K562 (cell line): ENCODE results near the gene SLC7A10. TPM values are rescaled to one million over a fixed set of nuclear protein-coding genes. Genes with fewer than 3 reads are reported as not detected.

Experiments
- ATAC-seq: fragments of 200-7000 bp; cut with Tn5 transposase; 3 replicates; pipeline ENCODE4 v1.9.1; 2020; ENCODE audit warnings: moderate library complexity
- BruUV-seq: library from RNA; stranded (reverse); fragments of 400-500 nt; replicated peaks from 2 replicates; lab custom pipeline; 2021; lab: Mats Ljungman, UMichigan
- CTCF ChIA-PET: fragments of 300-600 bp; formaldehyde crosslinking; extraction: SDS; loops from one replicate; lab custom pipeline; 2021; ENCODE audit warnings: low intra/inter-chr PET ratio; lab: Yijun Ruan, JAX
- POLR2A ChIA-PET: fragments of 300-600, 350-650 bp; sonication (Branson Sonifier 250); formaldehyde crosslinking; extraction: SDS; loops from one replicate; lab custom pipeline; 2021; ENCODE audit warnings: antibody characterized with exemption, inconsistent platforms; lab: Yijun Ruan, JAX
- DNase-seq, 4 experiments: peaks; one replicate each; pipeline versions ENCODE4 v3.0.0 to v3.0.0-alpha.2; 2011 to 2018; ENCODE audit warnings: low spot score in 3 of 4, mixed read lengths in 3 of 4; ENCODE audit errors: extremely low read depth in 1 of 4
- FAIRE-seq: peaks from 2 replicates; lab custom pipeline; 2011; peaks lifted over from hg19 to GRCh38; lab: Jason Lieb, UNC
- H2AFZ ChIP-seq: 2 replicates; pipeline ENCODE4 v1.6.0; 2011; ENCODE audit warnings: low read depth, low read length, control low read depth, inconsistent platforms
- H3K27ac ChIP-seq: fragments of 200-600 bp; 3 replicates; pipeline ENCODE4 v1.8.0; 2011; ENCODE audit warnings: low read depth, mild to moderate bottlenecking, control low read depth, inconsistent platforms, low read length, moderate library complexity, mixed read lengths; ENCODE audit errors: extremely low read depth
- H3K27me3 ChIP-seq, 2 experiments: fragments of 300-600 bp in 1 of 2; 2 replicates in 1 of 2; 3 replicates in 1 of 2; pipeline versions ENCODE4 v1.6.0 to v1.8.0; 2011; ENCODE audit warnings: inconsistent platforms in 2 of 2, low read length in 2 of 2, mild to moderate bottlenecking in 1 of 2, mixed read lengths in 1 of 2, moderate library complexity in 1 of 2; ENCODE audit not compliant: control insufficient read depth in 2 of 2, insufficient read depth in 2 of 2
- H3K36me3 ChIP-seq: fragments of 300-600 bp; 3 replicates; pipeline ENCODE4 v1.8.0; 2011; ENCODE audit warnings: mild to moderate bottlenecking, low read length, inconsistent platforms; ENCODE audit not compliant: control insufficient read depth, insufficient read depth
- H3K4me1 ChIP-seq, 2 experiments: fragments of 200-600 bp in 1 of 2; replicated peaks in 1 of 2; 2 replicates in 1 of 2; 3 replicates in 1 of 2; pipeline versions ENCODE4 v1.5.1 to v1.8.0; 2011; ENCODE audit warnings: inconsistent platforms in 2 of 2, low read length in 2 of 2, mild to moderate bottlenecking in 1 of 2, mixed read lengths in 1 of 2, moderate library complexity in 1 of 2; ENCODE audit not compliant: control insufficient read depth in 2 of 2, insufficient read depth in 2 of 2
- H3K4me2 ChIP-seq: 2 replicates; pipeline ENCODE4 v1.6.1; 2011; ENCODE audit warnings: low read length, control low read depth, inconsistent platforms, mixed read lengths; ENCODE audit not compliant: insufficient read depth
- H3K4me3 ChIP-seq: fragments of 200-600 bp; sonication (generic), shearing (Covaris generic); 2 replicates; pipeline ENCODE4 v1.5.1; 2016; ENCODE audit warnings: control low read depth, inconsistent platforms
- H3K79me2 ChIP-seq: fragments of 200-600 bp; 3 replicates; pipeline ENCODE4 v1.8.0; 2011; ENCODE audit warnings: low read length, inconsistent platforms; ENCODE audit not compliant: control insufficient read depth, insufficient read depth
- H3K9ac ChIP-seq, 2 experiments: 2 replicates each; pipeline versions ENCODE4 v1.6.0 to v1.6.1; 2011; ENCODE audit warnings: low read depth in 2 of 2, low read length in 2 of 2, control low read depth in 1 of 2, inconsistent platforms in 1 of 2, mild to moderate bottlenecking in 1 of 2, mixed read lengths in 1 of 2; ENCODE audit not compliant: insufficient read depth in 1 of 2
- H3K9me1 ChIP-seq: one replicate; pipeline ENCODE4 v1.6.0; 2011; ENCODE audit warnings: inconsistent platforms, mild to moderate bottlenecking, low read length, moderate library complexity; ENCODE audit not compliant: control insufficient read depth, insufficient read depth
- H3K9me3 ChIP-seq: replicated peaks from 2 replicates; pipeline ENCODE4 v1.5.1; 2011; ENCODE audit warnings: low read depth, low read length, inconsistent platforms; ENCODE audit not compliant: control insufficient read depth, insufficient read depth
- H4K20me1 ChIP-seq: replicated peaks from 2 replicates; pipeline ENCODE4 v1.6.1; 2011; ENCODE audit warnings: low read length, inconsistent platforms, mixed read lengths; ENCODE audit not compliant: control insufficient read depth, insufficient read depth
- BHLHE40 ChIP-seq: IDR thresholded peaks from 2 replicates; pipeline ENCODE4 v1.6.1; 2011; ENCODE audit warnings: low read length, improper control_type of control experiment
- CTBP1 ChIP-seq: fragments of 450-650 bp; IDR thresholded peaks from 2 replicates; pipeline ENCODE4 v1.6.1; 2016; ENCODE audit warnings: borderline replicate concordance
- ELF1 ChIP-seq: fragments of 200-800 bp; sonication (Bioruptor generic); IDR thresholded peaks from 2 replicates; pipeline ENCODE4 v1.6.1; 2016; ENCODE audit warnings: missing genetic modification characterization, missing compliant biosample characterization
- EWSR1 ChIP-seq: fragments of 450-650 bp; IDR thresholded peaks from 2 replicates; pipeline ENCODE4 v1.6.1; 2018; ENCODE audit warnings: borderline replicate concordance, mild to moderate bottlenecking, low read depth, moderate library complexity; ENCODE audit not compliant: partially characterized antibody
- FOXK1 ChIP-seq: sonication (generic); formaldehyde crosslinking; IDR thresholded peaks from 2 replicates; pipeline ENCODE4 v1.8.0; 2022; ENCODE audit warnings: missing genetic modification reagents, mild to moderate bottlenecking, borderline replicate concordance
- MECOM ChIP-seq: fragments of 250-450 bp; sonication (Bioruptor Pico); IDR thresholded peaks from 2 replicates; pipeline ENCODE4 v1.8.0; 2022; ENCODE audit warnings: inconsistent platforms
- MEF2A ChIP-seq: IDR thresholded peaks from 2 replicates; pipeline ENCODE4 v1.6.1; 2011; ENCODE audit warnings: low read depth, mild to moderate bottlenecking, low read length, moderate library complexity; ENCODE audit not compliant: control insufficient read depth
- NUFIP1 ChIP-seq: fragments of 450-650 bp; IDR thresholded peaks from 2 replicates; pipeline ENCODE4 v1.6.1; 2018; ENCODE audit not compliant: partially characterized antibody
- POLR3A ChIP-seq: IDR thresholded peaks from 2 replicates; pipeline ENCODE4 v1.6.1; 2011; ENCODE audit warnings: borderline replicate concordance, mild to moderate bottlenecking, moderate library complexity; ENCODE audit not compliant: insufficient read length, insufficient read depth; ENCODE audit errors: extremely low read depth
- PRDM10 ChIP-seq: fragments of 450-650 bp; IDR thresholded peaks from 2 replicates; pipeline ENCODE4 v1.6.1; 2018; ENCODE audit not compliant: partially characterized antibody
- SMARCA4 ChIP-seq: fragments of 450-650 bp; IDR thresholded peaks from 2 replicates; pipeline ENCODE4 v1.6.1; 2016
- TBP ChIP-seq: optimal IDR thresholded peaks from 2 replicates; pipeline ENCODE3; 2011; ENCODE audit warnings: low read depth, low read length, improper control_type of control experiment
- WGBS: fragments of 100-300 bp; shearing (Covaris generic); methylation state at CpG from one replicate; pipeline ENCODE4 v1.1.6; 2016; ENCODE audit warnings: low coverage, mixed read lengths; ENCODE audit not compliant: insufficient coverage; ENCODE audit errors: missing lambda C conversion rate; 5-methylcytosine and 5-hydroxymethylcytosine counted together
- in situ Hi-C: fragments of 300-500 bp; cut with MboI; formaldehyde crosslinking; loops from 4 replicates; pipeline ENCODE4 v1.15.0; 2018; ENCODE audit warnings: inconsistent platforms, mixed read lengths
- intact Hi-C: fragments of 100-400 bp; cut with micrococcal nuclease; formaldehyde crosslinking; loops from 2 replicates; pipeline ENCODE4 v1.14.2; 2022
- polyA plus RNA-seq, 8 experiments: library from polyadenylated mRNA; depleted of rRNA in 4 of 8; stranded (reverse) in 5 of 8; unstranded in 3 of 8; fragments of >200 nt; fragmentation: Nextera tagmentation in 2 of 8; fragmentation: Illumina TruSeq in 1 of 8; extraction: Ambion mirVana in 2 of 8; extraction: Trizol in 1 of 8; gene quantifications; 2 replicates each; pipeline versions ENCODE4 v1.2.1 to v1.2.3, GENCODE V29; 2011 to 2014; ENCODE audit warnings: inconsistent platforms in 1 of 8, missing spikeins in 1 of 8
- total RNA-seq, 7 experiments: library from RNA; depleted of rRNA in 6 of 7; stranded (reverse); fragments of >200 nt in 6 of 7; fragmentation: Illumina TruSeq in 2 of 7; extraction: Trizol in 2 of 7; gene quantifications; 2 replicates each; pipeline versions ENCODE4 v1.2.1 to v1.2.3, GENCODE V29; 2011 to 2021; ENCODE audit warnings: low replicate concordance in 1 of 7
- TF ChIP-seq, protein P1 (sequence below): sonication (generic); formaldehyde crosslinking; IDR thresholded peaks from 2 replicates; pipeline ENCODE4 v1.8.0; 2022; ENCODE audit warnings: mild to moderate bottlenecking, missing genetic modification reagents

Gene SLC7A10
- total and polyA plus RNA-seq, 9 of the 15 experiments (the other 6 are each of a cell fraction or from before 2014, with no cell fraction given): 0.07 TPM; not detected in 8

GRCh38 chr19:33263325-33264023 lies 37.8 kb upstream of the SLC7A10 start:
- ATAC-seq (peak; percentile 18; the same call in 1 of the 3 replicates), DNase-seq (peak; percentile 51 to 69 (median 60)), FAIRE-seq (no peak)
- H3K27ac ChIP-seq: no peak overlapping the region
- POLR2A ChIA-PET: no interaction called here
- no peak overlapping the region for H3K4me3 ChIP-seq
- no peak overlapping the region for H2AFZ ChIP-seq
- peak overlapping the region; percentile 38; the same call in 1 of the 2 replicates for H3K4me2 ChIP-seq
- intact Hi-C loops: no loop called here
- peaks cover 5 to 37% of the 10 kb centered on the region in 2 experiments; a peak in 4 of 5 replicates for H3K4me1 ChIP-seq
- H4K20me1 ChIP-seq: 0 out of 2 replicates have a peak, but pooled peaks cover 3% of the 10 kb centered on the region
- BruUV-seq: no TSS peak
- no peaks in the 10 kb centered on the region for H3K79me2 ChIP-seq
- H3K9me3 ChIP-seq: no peaks in the 10 kb centered on the region
- in situ Hi-C loops: no loop called here
- CTCF ChIA-PET: no interaction called here
- H3K9me1 ChIP-seq: no peaks in the 10 kb centered on the region
- H3K36me3 ChIP-seq: no peaks in the 10 kb centered on the region
- peak overlapping the region in 1 of 2 experiments; percentile 83; a peak in 2 of 4 replicates for H3K9ac ChIP-seq
- peaks cover 2 to 53% of the 10 kb centered on the region in 2 experiments; a peak in 3 of 5 replicates for H3K27me3 ChIP-seq
- 3% methylated on average over 25 of the region's 25 CpGs for WGBS
- no peak for TF ChIP-seq POLR3A
- peak; percentile 37; the same call in 1 of the 2 replicates for TF ChIP-seq BHLHE40
- TF ChIP-seq PRDM10: no peak
- TF ChIP-seq CTBP1: peak; percentile 29; the same call in 1 of the 2 replicates
- no peak for TF ChIP-seq TBP
- no peak for TF ChIP-seq NUFIP1
- TF ChIP-seq MECOM (CRISPR knock-in tag): peak; percentile 62; the same call in 1 of the 2 replicates
- TF ChIP-seq, protein P1, sequence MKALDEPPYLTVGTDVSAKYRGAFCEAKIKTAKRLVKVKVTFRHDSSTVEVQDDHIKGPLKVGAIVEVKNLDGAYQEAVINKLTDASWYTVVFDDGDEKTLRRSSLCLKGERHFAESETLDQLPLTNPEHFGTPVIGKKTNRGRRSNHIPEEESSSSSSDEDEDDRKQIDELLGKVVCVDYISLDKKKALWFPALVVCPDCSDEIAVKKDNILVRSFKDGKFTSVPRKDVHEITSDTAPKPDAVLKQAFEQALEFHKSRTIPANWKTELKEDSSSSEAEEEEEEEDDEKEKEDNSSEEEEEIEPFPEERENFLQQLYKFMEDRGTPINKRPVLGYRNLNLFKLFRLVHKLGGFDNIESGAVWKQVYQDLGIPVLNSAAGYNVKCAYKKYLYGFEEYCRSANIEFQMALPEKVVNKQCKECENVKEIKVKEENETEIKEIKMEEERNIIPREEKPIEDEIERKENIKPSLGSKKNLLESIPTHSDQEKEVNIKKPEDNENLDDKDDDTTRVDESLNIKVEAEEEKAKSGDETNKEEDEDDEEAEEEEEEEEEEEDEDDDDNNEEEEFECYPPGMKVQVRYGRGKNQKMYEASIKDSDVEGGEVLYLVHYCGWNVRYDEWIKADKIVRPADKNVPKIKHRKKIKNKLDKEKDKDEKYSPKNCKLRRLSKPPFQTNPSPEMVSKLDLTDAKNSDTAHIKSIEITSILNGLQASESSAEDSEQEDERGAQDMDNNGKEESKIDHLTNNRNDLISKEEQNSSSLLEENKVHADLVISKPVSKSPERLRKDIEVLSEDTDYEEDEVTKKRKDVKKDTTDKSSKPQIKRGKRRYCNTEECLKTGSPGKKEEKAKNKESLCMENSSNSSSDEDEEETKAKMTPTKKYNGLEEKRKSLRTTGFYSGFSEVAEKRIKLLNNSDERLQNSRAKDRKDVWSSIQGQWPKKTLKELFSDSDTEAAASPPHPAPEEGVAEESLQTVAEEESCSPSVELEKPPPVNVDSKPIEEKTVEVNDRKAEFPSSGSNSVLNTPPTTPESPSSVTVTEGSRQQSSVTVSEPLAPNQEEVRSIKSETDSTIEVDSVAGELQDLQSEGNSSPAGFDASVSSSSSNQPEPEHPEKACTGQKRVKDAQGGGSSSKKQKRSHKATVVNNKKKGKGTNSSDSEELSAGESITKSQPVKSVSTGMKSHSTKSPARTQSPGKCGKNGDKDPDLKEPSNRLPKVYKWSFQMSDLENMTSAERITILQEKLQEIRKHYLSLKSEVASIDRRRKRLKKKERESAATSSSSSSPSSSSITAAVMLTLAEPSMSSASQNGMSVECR (CRISPR knock-in tag): no peak
- TF ChIP-seq ELF1 (tag): no peak
- no peak for TF ChIP-seq MEF2A
- no peak for TF ChIP-seq EWSR1
- TF ChIP-seq SMARCA4: peak; percentile 37; the same call in 1 of the 2 replicates
- no peak for TF ChIP-seq FOXK1
